ENCODE data around the gene FBXL16. TPM values are rescaled to one million over a fixed set of nuclear protein-coding genes. Genes with fewer than 3 reads are reported as not detected.
A peak's percentile ranks its signal among the peaks of the same experiment; 100 is the strongest.

The FBXL16 gene
- total and polyA plus RNA-seq, 2 of the 13 experiments (the other 11 are each of a cell fraction or from before 2014, with no cell fraction given), result 0.22 to 2.0 TPM

GRCh38 chr16:667780-668518 is 37.7 kb downstream of the FBXL16 start, which contains the start of gene RHOT2 (continued):
- TF ChIP-seq RBFOX2 (IDR thresholded peaks at IDR 0.05; ENCODE audit: low read depth, low read length) (peak; percentile 84), ZNF766 (CRISPR knock-in tag; IDR thresholded peaks at IDR 0.05; ENCODE audit: borderline replicate concordance) (peak; percentile 73; the same call in 1 of the 2 replicates), TFAP4 (IDR thresholded peaks at IDR 0.05; ENCODE audit: borderline replicate concordance, low read depth) (peak; percentile 31; the same call in 1 of the 2 replicates), ZSCAN20 (CRISPR knock-in tag; IDR thresholded peaks at IDR 0.05; ENCODE audit: borderline replicate concordance) (peak; percentile 83; the same call in 1 of the 2 replicates), THYN1 (CRISPR knock-in tag; IDR thresholded peaks at IDR 0.05; ENCODE audit: borderline replicate concordance, low read depth) (no peak), ZFY (CRISPR knock-in tag; IDR thresholded peaks at IDR 0.05) (peak; percentile 91), ZNF232 (CRISPR knock-in tag; IDR thresholded peaks at IDR 0.05; ENCODE audit: borderline replicate concordance) (peak; percentile 51; the same call in 1 of the 2 replicates), GTF3A (CRISPR knock-in tag; conservative IDR thresholded peaks at IDR 0.05) (no peak), MED13 (CRISPR knock-in tag; IDR thresholded peaks at IDR 0.05) (peak; percentile 19; the same call in 1 of the 2 replicates), ZNF234 (CRISPR knock-in tag; conservative IDR thresholded peaks at IDR 0.05) (peak; percentile 77; the same call in 1 of the 2 replicates), SIX1 (CRISPR knock-in tag; IDR thresholded peaks at IDR 0.05; ENCODE audit: borderline replicate concordance) (0 out of 2 replicates have a peak, but pooled peaks have one; percentile 30), SCMH1 (CRISPR knock-in tag; IDR thresholded peaks at IDR 0.05; ENCODE audit: borderline replicate concordance) (no peak), ZNF619 (CRISPR knock-in tag; IDR thresholded peaks at IDR 0.05) (peak; percentile 82; the same call in 1 of the 2 replicates), AGO2 (optimal IDR thresholded peaks at IDR 0.05; ENCODE audit: low read depth, low read length) (peak; percentile 39), ZBTB2 (CRISPR knock-in tag; IDR thresholded peaks at IDR 0.05; ENCODE audit: low read depth) (peak; percentile 94), JUND (CRISPR knock-in tag; IDR thresholded peaks at IDR 0.05) (0 out of 2 replicates have a peak, but pooled peaks have one; percentile 54), SKI (IDR thresholded peaks at IDR 0.05; ENCODE audit: partially characterized antibody) (peak; percentile 79), ZNF264 (CRISPR knock-in tag; IDR thresholded peaks at IDR 0.05) (0 out of 2 replicates have a peak, but pooled peaks have one; percentile 13), ZNF317 (CRISPR knock-in tag; IDR thresholded peaks at IDR 0.05) (0 out of 2 replicates have a peak, but pooled peaks have one; percentile 35)
- TF ChIP-seq, protein P1, sequence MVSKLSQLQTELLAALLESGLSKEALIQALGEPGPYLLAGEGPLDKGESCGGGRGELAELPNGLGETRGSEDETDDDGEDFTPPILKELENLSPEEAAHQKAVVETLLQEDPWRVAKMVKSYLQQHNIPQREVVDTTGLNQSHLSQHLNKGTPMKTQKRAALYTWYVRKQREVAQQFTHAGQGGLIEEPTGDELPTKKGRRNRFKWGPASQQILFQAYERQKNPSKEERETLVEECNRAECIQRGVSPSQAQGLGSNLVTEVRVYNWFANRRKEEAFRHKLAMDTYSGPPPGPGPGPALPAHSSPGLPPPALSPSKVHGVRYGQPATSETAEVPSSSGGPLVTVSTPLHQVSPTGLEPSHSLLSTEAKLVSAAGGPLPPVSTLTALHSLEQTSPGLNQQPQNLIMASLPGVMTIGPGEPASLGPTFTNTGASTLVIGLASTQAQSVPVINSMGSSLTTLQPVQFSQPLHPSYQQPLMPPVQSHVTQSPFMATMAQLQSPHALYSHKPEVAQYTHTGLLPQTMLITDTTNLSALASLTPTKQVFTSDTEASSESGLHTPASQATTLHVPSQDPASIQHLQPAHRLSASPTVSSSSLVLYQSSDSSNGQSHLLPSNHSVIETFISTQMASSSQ (IDR thresholded peaks at IDR 0.05; ENCODE audit: low read depth), result no peak
- TF ChIP-seq, protein P1 (CRISPR knock-in tag; IDR thresholded peaks at IDR 0.05; ENCODE audit: borderline replicate concordance), result peak; percentile 72
- TF ChIP-seq, protein P2, sequence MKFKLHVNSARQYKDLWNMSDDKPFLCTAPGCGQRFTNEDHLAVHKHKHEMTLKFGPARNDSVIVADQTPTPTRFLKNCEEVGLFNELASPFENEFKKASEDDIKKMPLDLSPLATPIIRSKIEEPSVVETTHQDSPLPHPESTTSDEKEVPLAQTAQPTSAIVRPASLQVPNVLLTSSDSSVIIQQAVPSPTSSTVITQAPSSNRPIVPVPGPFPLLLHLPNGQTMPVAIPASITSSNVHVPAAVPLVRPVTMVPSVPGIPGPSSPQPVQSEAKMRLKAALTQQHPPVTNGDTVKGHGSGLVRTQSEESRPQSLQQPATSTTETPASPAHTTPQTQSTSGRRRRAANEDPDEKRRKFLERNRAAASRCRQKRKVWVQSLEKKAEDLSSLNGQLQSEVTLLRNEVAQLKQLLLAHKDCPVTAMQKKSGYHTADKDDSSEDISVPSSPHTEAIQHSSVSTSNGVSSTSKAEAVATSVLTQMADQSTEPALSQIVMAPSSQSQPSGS (CRISPR knock-in tag; IDR thresholded peaks at IDR 0.05), result peak; percentile 74
